ENCODE measurements around the gene NFKBIZ.
"Not testable (repeated sequence)": the region's sequence is repeated elsewhere in the genome, so short reads cannot be mapped to it uniquely, and the experiment has no call there.

NFKBIZ gene

GRCh38 chr3:101898039-101898438 is 48.7 kb downstream of the NFKBIZ start:
- Histone ChIP-seq H3K4me3 (ENCODE audit: low read depth, low read length) (no peak overlapping the region), H3K27ac (no peak overlapping the region), H3K36me3 (replicated peaks) (no peaks in the 10 kb centered on the region), H3K27me3 (replicated peaks) (no peaks in the 10 kb centered on the region)
- TF ChIP-seq, protein P1, sequence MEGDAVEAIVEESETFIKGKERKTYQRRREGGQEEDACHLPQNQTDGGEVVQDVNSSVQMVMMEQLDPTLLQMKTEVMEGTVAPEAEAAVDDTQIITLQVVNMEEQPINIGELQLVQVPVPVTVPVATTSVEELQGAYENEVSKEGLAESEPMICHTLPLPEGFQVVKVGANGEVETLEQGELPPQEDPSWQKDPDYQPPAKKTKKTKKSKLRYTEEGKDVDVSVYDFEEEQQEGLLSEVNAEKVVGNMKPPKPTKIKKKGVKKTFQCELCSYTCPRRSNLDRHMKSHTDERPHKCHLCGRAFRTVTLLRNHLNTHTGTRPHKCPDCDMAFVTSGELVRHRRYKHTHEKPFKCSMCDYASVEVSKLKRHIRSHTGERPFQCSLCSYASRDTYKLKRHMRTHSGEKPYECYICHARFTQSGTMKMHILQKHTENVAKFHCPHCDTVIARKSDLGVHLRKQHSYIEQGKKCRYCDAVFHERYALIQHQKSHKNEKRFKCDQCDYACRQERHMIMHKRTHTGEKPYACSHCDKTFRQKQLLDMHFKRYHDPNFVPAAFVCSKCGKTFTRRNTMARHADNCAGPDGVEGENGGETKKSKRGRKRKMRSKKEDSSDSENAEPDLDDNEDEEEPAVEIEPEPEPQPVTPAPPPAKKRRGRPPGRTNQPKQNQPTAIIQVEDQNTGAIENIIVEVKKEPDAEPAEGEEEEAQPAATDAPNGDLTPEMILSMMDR (IDR thresholded peaks at IDR 0.05; ENCODE audit: low read depth, low read length, missing control alignments) = no peak
- DNase-seq = no peak
- in situ Hi-C loops (cut with HindIII; ENCODE audit: low pct_ligation_motif_present, low sequenced_read_pairs) = no loop called here

DNA sequence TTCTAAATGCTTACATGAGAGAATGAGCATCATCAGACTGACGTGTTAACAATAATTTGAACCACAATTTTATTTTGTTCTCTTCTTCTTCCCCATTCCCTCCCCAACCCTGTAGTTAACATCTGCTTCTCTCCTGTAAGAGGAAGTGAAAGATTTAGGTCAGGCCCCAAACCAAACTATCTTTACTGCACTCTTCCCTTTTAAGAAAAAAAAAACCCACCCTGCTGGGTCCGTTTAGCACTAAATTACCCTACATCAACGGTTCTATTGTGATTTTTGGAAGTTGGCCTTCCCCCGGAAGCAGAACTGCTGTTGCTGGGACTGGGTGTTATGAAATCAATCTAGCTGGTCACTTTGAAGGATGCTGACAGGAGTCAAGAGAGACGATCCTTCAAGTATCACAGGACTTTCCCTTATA is 49.4 kb downstream of the NFKBIZ start:
- H3K27me3 ChIP-seq (replicated peaks) = no peaks in the 10 kb centered on the region
- no peak overlapping the region for H3K4me3 ChIP-seq (ENCODE audit: low read depth, low read length)
- in situ Hi-C loops (cut with HindIII; ENCODE audit: low pct_ligation_motif_present, low sequenced_read_pairs) = no loop called here
- DNase-seq = no peak
- TF ChIP-seq, protein P1 (IDR thresholded peaks at IDR 0.05; ENCODE audit: low read depth, low read length, missing control alignments) = no peak
- H3K27ac ChIP-seq = no peak overlapping the region
- H3K36me3 ChIP-seq (replicated peaks) = no peaks in the 10 kb centered on the region

GRCh38 chr3:101900316-101900715 is 51.0 kb downstream of the NFKBIZ start:
- in situ Hi-C loops (cut with HindIII; ENCODE audit: low pct_ligation_motif_present, low sequenced_read_pairs) = no loop called here
- no peaks in the 10 kb centered on the region for H3K36me3 ChIP-seq (replicated peaks)
- H3K4me3 ChIP-seq (ENCODE audit: low read depth, low read length) = no peak overlapping the region
- no peaks in the 10 kb centered on the region for H3K27me3 ChIP-seq (replicated peaks)
- H3K27ac ChIP-seq = no peak overlapping the region
- DNase-seq = no peak
- TF ChIP-seq, protein P1 (IDR thresholded peaks at IDR 0.05; ENCODE audit: low read depth, low read length, missing control alignments) = no peak

- no peaks in the 10 kb centered on the region for H3K27me3 ChIP-seq (replicated peaks)
- TF ChIP-seq, protein P1 (IDR thresholded peaks at IDR 0.05; ENCODE audit: low read depth, low read length, missing control alignments) = no peak
- no peak overlapping the region for H3K4me3 ChIP-seq (ENCODE audit: low read depth, low read length)
- no peak for DNase-seq
- H3K36me3 ChIP-seq (replicated peaks) = no peaks in the 10 kb centered on the region
- in situ Hi-C loops (cut with HindIII; ENCODE audit: low pct_ligation_motif_present, low sequenced_read_pairs) = no loop called here
- H3K27ac ChIP-seq = no peak overlapping the region
These were observed 51.4 kb downstream of the NFKBIZ start for GRCh38 chr3:101900736-101901135.

DNA sequence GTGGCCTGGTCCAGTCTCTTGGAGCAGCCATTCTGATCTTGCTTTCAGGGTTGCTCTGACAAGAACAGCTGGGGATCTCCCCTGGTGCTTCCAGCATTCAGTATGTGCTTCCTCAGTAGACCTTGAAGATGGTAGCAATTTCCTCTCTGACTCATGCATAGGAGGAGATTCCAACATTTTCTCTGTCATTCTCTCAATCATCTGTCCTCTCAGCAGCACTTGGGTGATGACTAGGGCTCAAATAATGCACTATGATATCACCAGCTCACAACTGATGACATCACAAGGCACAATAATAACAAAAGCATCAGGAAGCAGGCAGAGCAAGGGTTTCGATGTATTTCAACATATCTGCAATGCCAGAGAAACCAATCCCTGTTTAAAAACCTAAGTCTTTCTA is 52.7 kb downstream of the NFKBIZ start:
- DNase-seq = peak; percentile 96
- Histone ChIP-seq H3K36me3 (replicated peaks) (no peaks in the 10 kb centered on the region), H3K27ac (peak overlapping the region; percentile 66), H3K27me3 (replicated peaks) (no peaks in the 10 kb centered on the region), H3K4me3 (ENCODE audit: low read depth, low read length) (no peak overlapping the region)
- in situ Hi-C loops (cut with HindIII; ENCODE audit: low pct_ligation_motif_present, low sequenced_read_pairs) = no loop called here
- TF ChIP-seq, protein P1 (IDR thresholded peaks at IDR 0.05; ENCODE audit: low read depth, low read length, missing control alignments) = no peak

DNA sequence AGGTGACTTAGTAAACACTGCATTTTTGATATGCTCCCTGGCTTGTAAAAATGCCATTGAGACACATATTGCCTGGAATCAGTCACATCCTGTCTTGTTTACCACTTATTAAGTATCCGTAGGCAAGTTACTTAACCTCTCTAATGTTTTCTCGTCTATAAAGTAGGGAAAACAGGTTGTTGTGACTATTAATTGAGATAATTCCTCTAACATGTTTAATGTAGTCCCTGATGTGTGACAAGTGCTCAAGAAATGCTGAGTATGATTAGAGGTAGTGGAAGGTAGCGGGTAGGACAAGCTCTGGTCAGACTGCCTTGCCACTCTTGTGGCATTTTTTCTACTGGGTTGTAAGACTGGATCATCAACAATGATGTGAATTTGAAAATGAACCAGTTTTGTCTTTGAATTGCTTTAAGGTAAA is 54.1 kb downstream of the NFKBIZ start:
- in situ Hi-C loops (cut with HindIII; ENCODE audit: low pct_ligation_motif_present, low sequenced_read_pairs) = no loop called here
- no peak for DNase-seq
- Histone ChIP-seq H3K36me3 (replicated peaks) (no peaks in the 10 kb centered on the region), H3K27ac (no peak overlapping the region), H3K4me3 (ENCODE audit: low read depth, low read length) (no peak overlapping the region), H3K27me3 (replicated peaks) (no peaks in the 10 kb centered on the region)
- TF ChIP-seq, protein P1 (IDR thresholded peaks at IDR 0.05; ENCODE audit: low read depth, low read length, missing control alignments) = no peak

DNA sequence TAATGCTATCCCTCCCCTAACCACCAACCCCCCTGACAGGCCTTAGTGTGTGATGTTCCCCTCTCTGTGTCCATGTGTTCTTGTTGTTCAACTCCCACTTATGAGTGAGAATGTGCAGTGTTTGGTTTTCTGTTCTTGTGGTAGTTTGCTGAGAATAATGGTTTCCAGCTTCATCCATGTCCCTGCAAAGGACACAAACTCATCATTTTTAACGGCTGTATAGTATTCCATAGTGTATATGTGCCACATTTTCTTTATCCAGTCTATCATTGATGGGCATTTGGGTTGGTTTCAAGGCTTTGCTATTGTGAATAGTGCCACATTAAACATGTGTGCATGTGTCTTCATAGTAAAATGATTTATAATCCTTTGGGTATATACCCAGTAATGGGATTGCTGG is 56.3 kb downstream of the NFKBIZ start:
- in situ Hi-C loops (cut with HindIII; ENCODE audit: low pct_ligation_motif_present, low sequenced_read_pairs); DNase-seq: not testable (repeated sequence)

More for the DNA sequence above, 56.3 kb downstream of the NFKBIZ start:
- not testable (repeated sequence) for H3K27ac ChIP-seq; H3K27me3 ChIP-seq (replicated peaks); H3K36me3 ChIP-seq (replicated peaks); H3K4me3 ChIP-seq (ENCODE audit: low read depth, low read length)

All from brain microvascular endothelial cell (primary cell).